Panc1 (cell line): Measurements from ENCODE around the gene TAB2. TPM values are rescaled to one million over a fixed set of nuclear protein-coding genes. Genes with fewer than 3 reads are reported as not detected.

Experiments used
- ATAC-seq: fragments of 200-7000 bp; cut with Tn5 transposase; 2 replicates; pipeline ENCODE4 v1.9.1; 2020; ENCODE audit warnings: mild to moderate bottlenecking, moderate library complexity
- BruUV-seq: library from RNA; stranded (reverse); fragments of 400-500 nt; replicated peaks from 2 replicates; lab custom pipeline; 2021; lab: Mats Ljungman, UMichigan
- CTCF ChIA-PET: fragments of 300-600 bp; sonication (Branson Sonifier 250); formaldehyde crosslinking; loops from one replicate; lab custom pipeline; 2022; ENCODE audit warnings: antibody characterized with exemption; lab: Charles Lee
- POLR2A ChIA-PET: fragments of 300-600 bp; sonication (Branson Sonifier 250); formaldehyde crosslinking; loops from one replicate; lab custom pipeline; 2022; ENCODE audit warnings: antibody characterized with exemption; lab: Charles Lee
- DNase-seq: peaks from one replicate; pipeline ENCODE4 v3.0.0-alpha.2; 2010; ENCODE audit warnings: low read depth, low spot score
- H3K27ac ChIP-seq: 2 replicates; pipeline ENCODE4 v1.5.1; 2011; ENCODE audit warnings: mild to moderate bottlenecking, low read length, inconsistent platforms
- H3K27me3 ChIP-seq: fragments of 200-500 bp; sonication (Bioruptor generic); 2 replicates; pipeline ENCODE4 v1.6.0; 2014; ENCODE audit warnings: low read length, inconsistent platforms; ENCODE audit not compliant: control insufficient read depth, insufficient read depth
- H3K36me3 ChIP-seq: fragments of 200-500 bp; sonication (Bioruptor generic); 2 replicates; pipeline ENCODE4 v1.5.1; 2014; ENCODE audit warnings: inconsistent platforms, mild to moderate bottlenecking, low read length, moderate library complexity; ENCODE audit not compliant: control insufficient read depth, insufficient read depth
- H3K4me1 ChIP-seq: 2 replicates; pipeline ENCODE4 v1.5.1; 2011; ENCODE audit warnings: inconsistent platforms, mild to moderate bottlenecking, low read length, moderate library complexity; ENCODE audit not compliant: control insufficient read depth, insufficient read depth
- H3K4me3 ChIP-seq, 2 experiments: 2 replicates each; pipeline ENCODE4 v1.5.1; 2011 to 2012; ENCODE audit warnings: low read depth in 2 of 2, low read length in 2 of 2, mild to moderate bottlenecking in 2 of 2, inconsistent platforms in 1 of 2, moderate library complexity in 1 of 2
- H3K9me3 ChIP-seq: fragments of 200-500 bp; sonication (Bioruptor generic); 2 replicates; pipeline ENCODE4 v1.5.1; 2014; ENCODE audit warnings: low read depth, mild to moderate bottlenecking, inconsistent platforms, low read length, moderate library complexity; ENCODE audit not compliant: control insufficient read depth, insufficient read depth
- CTCF ChIP-seq: fragments of 450-650 bp; IDR thresholded peaks from 2 replicates; pipeline ENCODE4 v1.5.1; 2017; ENCODE audit warnings: mild to moderate bottlenecking
- POLR2AphosphoS5 ChIP-seq: IDR thresholded peaks from 2 replicates; pipeline ENCODE4 v1.6.1; 2012; ENCODE audit warnings: mild to moderate bottlenecking, low read depth, low read length, moderate library complexity
- REST ChIP-seq, 2 experiments: IDR thresholded peaks; 2 replicates each; pipeline ENCODE4 v1.6.1; 2011 to 2012; ENCODE audit warnings: low read depth in 2 of 2, control low read depth in 1 of 2, low read length in 1 of 2, mild to moderate bottlenecking in 1 of 2, moderate library complexity in 1 of 2; ENCODE audit not compliant: insufficient read depth in 1 of 2
- SIN3A ChIP-seq: IDR thresholded peaks from 2 replicates; pipeline ENCODE4 v1.6.1; 2012; ENCODE audit warnings: low read depth, mild to moderate bottlenecking, low read length, moderate library complexity, borderline replicate concordance; ENCODE audit not compliant: insufficient read depth
- TCF7L2 ChIP-seq: IDR thresholded peaks from 2 replicates; pipeline ENCODE4 v1.6.1; 2011; ENCODE audit warnings: mild to moderate bottlenecking, low read depth, low read length, inconsistent platforms
- in situ Hi-C: cut with HindIII; loops from 2 replicates; pipeline ENCODE4 v1.10.0; 2016; ENCODE audit warnings: low sequenced_read_pairs, low pct_unique_long_range_greater_than_20kb
- intact Hi-C: fragments of 100-400 bp; cut with micrococcal nuclease; formaldehyde crosslinking; loops from one replicate; pipeline ENCODE4 v1.10.0; 2022; ENCODE audit not compliant: unreplicated experiment
- total RNA-seq: library from RNA; stranded (reverse); gene quantifications from one replicate; pipeline ENCODE4 v1.2.1, GENCODE V29; 2021; ENCODE audit not compliant: unreplicated experiment

TAB2 gene
- total RNA-seq, 1 experiment from 2014 or later, result 47.2 TPM

- no peaks in the 10 kb centered on the region for H3K27me3 ChIP-seq
- peaks cover 41% of the 10 kb centered on the region for H3K4me1 ChIP-seq
- CTCF ChIA-PET, result no interaction called here
- no peak overlapping the region for H3K27ac ChIP-seq
- POLR2A ChIA-PET, result no interaction called here
- intact Hi-C loops (no loop called here), in situ Hi-C loops (no loop called here)
- no peaks in the 10 kb centered on the region for H3K36me3 ChIP-seq
- H3K9me3 ChIP-seq, result no peaks in the 10 kb centered on the region
- H3K4me3 ChIP-seq, result no peak overlapping the region
- BruUV-seq, result no TSS peak
- DNase-seq (no peak), ATAC-seq (no peak)
- no peak for TF ChIP-seq REST (IDR thresholded peaks at IDR 0.05; ENCODE audit: insufficient read depth in 1 of 2, low read depth in 2 of 2, low read length in 1 of 2)
- no peak for TF ChIP-seq TCF7L2
- TF ChIP-seq CTCF, result no peak
- no peak for TF ChIP-seq SIN3A
- TF ChIP-seq POLR2AphosphoS5, result no peak
These were observed 13.7 kb downstream of the TAB2 start for GRCh38 chr6:149331043-149331807.

- in situ Hi-C loops, result no loop called here
- H3K4me1 ChIP-seq, result peaks cover 43% of the 10 kb centered on the region
- no peak for ATAC-seq
- no peaks in the 10 kb centered on the region for H3K36me3 ChIP-seq
- TSS peak; percentile 12 for BruUV-seq
- ChIA-PET CTCF (interaction anchor here (1.0 kb wide), 1 partner anchor 13 kb away, joined by 3 read pairs; no protein-coding TSS in a partner anchor), POLR2A (no interaction called here)
- no peak for TF ChIP-seq SIN3A
- H3K9me3 ChIP-seq, result no peaks in the 10 kb centered on the region
- no peak overlapping the region for H3K27ac ChIP-seq
- no peak overlapping the region for H3K4me3 ChIP-seq
- intact Hi-C loops, result no loop called here
- H3K27me3 ChIP-seq, result no peaks in the 10 kb centered on the region
- no peak for DNase-seq
These were observed 14.4 kb downstream of the TAB2 start for GRCh38 chr6:149331871-149332270.
